ENCODE measurements around the gene CHSY1. TPM values are rescaled to one million over a fixed set of nuclear protein-coding genes. Genes with fewer than 3 reads are reported as not detected.

The CHSY1 gene
- polyA plus RNA-seq, 3 donors: 2.7 to 19.0 (median 3.0) TPM

- Mint-ChIP-seq H3K9me3 (peaks cover 0 to 2% (median 0%) of the 10 kb centered on the region in 7 donors), H3K27me3 (ENCODE audit: low read depth in 3 of 3) (peaks cover 0 to 5% (median 0%) of the 10 kb centered on the region in 3 donors), H3K4me1 (peaks cover 20% of the 10 kb centered on the region), H3K36me3 (peaks cover 56 to 67% of the 10 kb centered on the region in 2 donors), H3K4me3 (peak within 1 kb of the TSS; percentile 96 to 98), H3K27ac (peak within 1 kb of the TSS; percentile 96 to 98 (median 98))
- H3K9ac ChIP-seq (ENCODE audit: insufficient read depth, low read length, poor library complexity, severe bottlenecking): peak within 1 kb of the TSS; percentile 87
- H4K20me1 ChIP-seq (ENCODE audit: insufficient read depth, low read length): peaks cover 5% of the 10 kb centered on the region
- peaks cover 22% of the 10 kb centered on the region for H3K79me2 ChIP-seq (ENCODE audit: insufficient read depth, low read length)
- peak within 1 kb of the TSS; percentile 91 to 92 for H3K27ac ChIP-seq (ENCODE audit: low read depth in 1 of 2, low read length in 2 of 2)
- intact Hi-C loops (cut with micrococcal nuclease): loop anchor here (5.0 to 10.0 kb wide), 3 partner anchors 375 to 1542 kb away; partner anchors contain the start of genes ASB7 (in 1 of the 2), LINS1 (in 1 of the 2), LYSMD4 (in 1 of the 2) and TM2D3 (in 1 of the 2)
- TF ChIP-seq, protein P1, sequence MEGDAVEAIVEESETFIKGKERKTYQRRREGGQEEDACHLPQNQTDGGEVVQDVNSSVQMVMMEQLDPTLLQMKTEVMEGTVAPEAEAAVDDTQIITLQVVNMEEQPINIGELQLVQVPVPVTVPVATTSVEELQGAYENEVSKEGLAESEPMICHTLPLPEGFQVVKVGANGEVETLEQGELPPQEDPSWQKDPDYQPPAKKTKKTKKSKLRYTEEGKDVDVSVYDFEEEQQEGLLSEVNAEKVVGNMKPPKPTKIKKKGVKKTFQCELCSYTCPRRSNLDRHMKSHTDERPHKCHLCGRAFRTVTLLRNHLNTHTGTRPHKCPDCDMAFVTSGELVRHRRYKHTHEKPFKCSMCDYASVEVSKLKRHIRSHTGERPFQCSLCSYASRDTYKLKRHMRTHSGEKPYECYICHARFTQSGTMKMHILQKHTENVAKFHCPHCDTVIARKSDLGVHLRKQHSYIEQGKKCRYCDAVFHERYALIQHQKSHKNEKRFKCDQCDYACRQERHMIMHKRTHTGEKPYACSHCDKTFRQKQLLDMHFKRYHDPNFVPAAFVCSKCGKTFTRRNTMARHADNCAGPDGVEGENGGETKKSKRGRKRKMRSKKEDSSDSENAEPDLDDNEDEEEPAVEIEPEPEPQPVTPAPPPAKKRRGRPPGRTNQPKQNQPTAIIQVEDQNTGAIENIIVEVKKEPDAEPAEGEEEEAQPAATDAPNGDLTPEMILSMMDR (IDR thresholded peaks at IDR 0.05): no peak
- peak within 1 kb of the TSS; percentile 74 for H2AFZ ChIP-seq (ENCODE audit: insufficient read depth, low read depth, low read length, poor library complexity, severe bottlenecking)
- under 1% methylated on average over 89 of the region's 91 CpGs for WGBS (ENCODE audit: insufficient coverage)
- peak; percentile 84 to 88 (median 88) for DNase-seq
- no peaks in the 10 kb centered on the region for H3K9me3 ChIP-seq (replicated peaks in 1 of 2; ENCODE audit: control insufficient read depth in 1 of 2, insufficient read depth in 1 of 2, low read length in 2 of 2)
- H3K4me1 ChIP-seq (ENCODE audit: control insufficient read depth in 1 of 2, insufficient read depth in 2 of 2, low read length in 2 of 2): peaks cover 17 to 20% of the 10 kb centered on the region in 2 donors
- peak within 1 kb of the TSS; percentile 78 to 89 (median 80) for H3K4me3 ChIP-seq (replicated peaks in 1 of 3; ENCODE audit: low read depth in 2 of 3, low read length in 3 of 3)
- H3K36me3 ChIP-seq (replicated peaks in 1 of 2; ENCODE audit: control insufficient read depth in 1 of 2, insufficient read depth in 2 of 2, low read length in 2 of 2): peaks cover 54 to 65% of the 10 kb centered on the region in 2 donors
- H3K27me3 ChIP-seq (ENCODE audit: control insufficient read depth in 2 of 2, insufficient read depth in 2 of 2, low read length in 2 of 2): no peaks in the 10 kb centered on the region
- peak within 1 kb of the TSS; percentile 88 for H3K4me2 ChIP-seq (replicated peaks; ENCODE audit: extremely low read depth, low read length, poor library complexity, severe bottlenecking)
Measured at GRCh38 chr15:101277038-101277822, 25.4 kb upstream of the CHSY1 start, which contains the start of gene SELENOS. TSS of gene SELENOS (minus strand) at chr15:101277485. CDS start at chr15:101277417, 68 bp downstream.

DNA sequence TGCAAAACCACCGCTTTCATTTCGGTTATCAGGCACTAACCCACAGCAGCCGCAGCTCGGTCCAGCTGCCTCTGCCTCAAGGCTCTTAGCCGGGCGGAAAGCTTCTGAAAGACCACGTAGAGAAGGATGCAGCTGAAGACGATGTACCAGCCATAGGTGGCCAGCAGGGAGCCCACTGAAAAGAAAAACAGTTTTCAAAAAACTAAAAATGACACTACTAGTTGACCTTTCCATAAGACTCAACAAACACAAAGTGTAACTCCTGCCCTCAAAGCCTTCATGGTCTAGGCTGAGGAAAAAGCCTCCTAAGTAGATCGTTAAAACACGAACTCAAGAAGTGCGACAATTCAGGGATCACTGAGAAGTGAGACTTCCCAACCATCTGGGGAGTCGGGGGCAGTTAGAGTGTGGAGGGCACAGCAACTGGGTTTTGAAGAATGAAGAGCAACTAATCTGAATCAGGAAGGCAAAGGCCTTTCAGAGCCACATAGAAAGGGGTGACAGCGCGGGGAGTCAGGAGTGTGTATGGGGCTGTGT lies 24.7 kb upstream of the CHSY1 start:
- 19% methylated on average over 14 of the region's 14 CpGs for WGBS (ENCODE audit: insufficient coverage)

More for the DNA sequence above, 24.7 kb upstream of the CHSY1 start:
- DNase-seq: peak in 1 of 3 donors; percentile 8
- Histone ChIP-seq H3K9ac (ENCODE audit: insufficient read depth, low read length, poor library complexity, severe bottlenecking) (peak overlapping the region; percentile 87), H3K4me3 (replicated peaks in 1 of 3; ENCODE audit: low read depth in 2 of 3, low read length in 3 of 3) (peak overlapping the region; percentile 78 to 89 (median 80)), H3K79me2 (ENCODE audit: insufficient read depth, low read length) (peaks cover 22% of the 10 kb centered on the region), H3K27ac (ENCODE audit: low read depth in 1 of 2, low read length in 2 of 2) (peak overlapping the region; percentile 91 to 92), H3K4me2 (replicated peaks; ENCODE audit: extremely low read depth, low read length, poor library complexity, severe bottlenecking) (peak overlapping the region; percentile 88), H4K20me1 (ENCODE audit: insufficient read depth, low read length) (peaks cover 5% of the 10 kb centered on the region), H3K4me1 (ENCODE audit: control insufficient read depth in 1 of 2, insufficient read depth in 2 of 2, low read length in 2 of 2) (peaks cover 17 to 20% of the 10 kb centered on the region in 2 donors), H3K9me3 (replicated peaks in 1 of 2; ENCODE audit: control insufficient read depth in 1 of 2, insufficient read depth in 1 of 2, low read length in 2 of 2) (no peaks in the 10 kb centered on the region), H3K36me3 (replicated peaks in 1 of 2; ENCODE audit: control insufficient read depth in 1 of 2, insufficient read depth in 2 of 2, low read length in 2 of 2) (peaks cover 54 to 65% of the 10 kb centered on the region in 2 donors), H3K27me3 (ENCODE audit: control insufficient read depth in 2 of 2, insufficient read depth in 2 of 2, low read length in 2 of 2) (no peaks in the 10 kb centered on the region), H2AFZ (ENCODE audit: insufficient read depth, low read depth, low read length, poor library complexity, severe bottlenecking) (peak overlapping the region; percentile 74)
- peaks cover 20% of the 10 kb centered on the region for H3K4me1 Mint-ChIP-seq
- H3K27ac Mint-ChIP-seq: peak overlapping the region; percentile 96 to 98 (median 98)
- intact Hi-C loops (cut with micrococcal nuclease): loop anchor here (5.0 to 10.0 kb wide), 3 partner anchors 376 to 1542 kb away; partner anchors contain the start of genes ASB7 (in 1 of the 2), LINS1 (in 1 of the 2), LYSMD4 (in 1 of the 2) and TM2D3 (in 1 of the 2)
- H3K27me3 Mint-ChIP-seq (ENCODE audit: low read depth in 3 of 3): peaks cover 0 to 5% (median 0%) of the 10 kb centered on the region in 3 donors
- peaks cover 55 to 67% of the 10 kb centered on the region in 2 donors for H3K36me3 Mint-ChIP-seq
- H3K4me3 Mint-ChIP-seq: peak overlapping the region; percentile 96 to 98
- peaks cover 0 to 2% (median 0%) of the 10 kb centered on the region in 7 donors for H3K9me3 Mint-ChIP-seq
- TF ChIP-seq, protein P1 (IDR thresholded peaks at IDR 0.05): peak; percentile 49

Data from CD14-positive monocyte (primary cell).